HAP-1 (cell line): ENCODE measurements around the gene RBM15B.

Source experiments
- DNase-seq, 2 experiments: peaks; one replicate each; pipeline ENCODE4 v3.0.0-alpha.2; 2016 to 2020; ENCODE audit warnings: low spot score in 2 of 2
- H3K27me3 ChIP-seq: fragments of 250-450 bp; sonication (Bioruptor Pico); 2 replicates; pipeline ENCODE4 v1.5.1; 2020; ENCODE audit warnings: low read depth, mild to moderate bottlenecking, moderate library complexity
- H3K36me3 ChIP-seq: fragments of 250-450 bp; sonication (Bioruptor Pico); replicated peaks from 2 replicates; pipeline ENCODE4 v1.5.1; 2020; ENCODE audit warnings: mild to moderate bottlenecking
- H3K4me1 ChIP-seq: fragments of 250-450 bp; sonication (Bioruptor Pico); 2 replicates; pipeline ENCODE4 v1.5.1; 2020; ENCODE audit warnings: mild to moderate bottlenecking
- H3K4me3 ChIP-seq: fragments of 250-450 bp; sonication (Bioruptor Pico); 2 replicates; pipeline ENCODE4 v1.5.1; 2020; ENCODE audit warnings: mild to moderate bottlenecking, moderate library complexity
- H3K9me3 ChIP-seq: fragments of 250-450 bp; sonication (Bioruptor Pico); 2 replicates; pipeline ENCODE4 v1.5.1; 2020; ENCODE audit warnings: mild to moderate bottlenecking, moderate library complexity
- in situ Hi-C: fragments of 300-500 bp; cut with MboI; formaldehyde crosslinking; loops from 3 replicates; pipeline ENCODE4 v1.14.3; 2020; ENCODE audit warnings: low sequenced_read_pairs, inconsistent platforms, mixed read lengths

Gene RBM15B

GRCh38 chr3:51391075-51391565 lies at the start of gene RBM15B:
Gene RBM15B (plus strand): TSS chr3:51391285. CDS start chr3:51391400, 115 bp downstream.
- in situ Hi-C loops, result no loop called here
- H3K4me3 ChIP-seq, result peak within 1 kb of the TSS; percentile 35
- no peaks in the 10 kb centered on the region for H3K27me3 ChIP-seq
- peaks cover 85% of the 10 kb centered on the region for H3K36me3 ChIP-seq
- H3K4me1 ChIP-seq, result peaks cover 14% of the 10 kb centered on the region
- peak; percentile 87 to 97 for DNase-seq
- peaks cover 6% of the 10 kb centered on the region; the same call in 1 of the 2 replicates for H3K9me3 ChIP-seq

GRCh38 chr3:51343918-51344687 lies 47.0 kb upstream of the RBM15B start:
- DNase-seq, result no peak
- Histone ChIP-seq H3K4me3 (no peak overlapping the region), H3K36me3 (no peaks in the 10 kb centered on the region), H3K9me3 (no peaks in the 10 kb centered on the region), H3K27me3 (no peaks in the 10 kb centered on the region), H3K4me1 (no peaks in the 10 kb centered on the region; the same call in 1 of the 2 replicates)
- in situ Hi-C loops, result no loop called here

- in situ Hi-C loops, result no loop called here
- Histone ChIP-seq H3K4me3 (no peak overlapping the region), H3K27me3 (no peaks in the 10 kb centered on the region), H3K36me3 (no peaks in the 10 kb centered on the region), H3K4me1 (no peaks in the 10 kb centered on the region), H3K9me3 (no peaks in the 10 kb centered on the region)
- DNase-seq, result no peak
Observed at GRCh38 chr3:51350751-51351150, 40.3 kb upstream of the RBM15B start.

GRCh38 chr3:51353131-51353530 lies 38.0 kb upstream of the RBM15B start:
- Histone ChIP-seq H3K9me3 (no peaks in the 10 kb centered on the region), H3K4me1 (no peaks in the 10 kb centered on the region), H3K4me3 (no peak overlapping the region), H3K36me3 (no peaks in the 10 kb centered on the region; the same call in 1 of the 2 replicates), H3K27me3 (no peaks in the 10 kb centered on the region)
- in situ Hi-C loops, result no loop called here
- DNase-seq, result no peak

GRCh38 chr3:51353691-51354090 lies 37.4 kb upstream of the RBM15B start:
- Histone ChIP-seq H3K9me3 (no peaks in the 10 kb centered on the region), H3K27me3 (no peaks in the 10 kb centered on the region), H3K4me1 (no peaks in the 10 kb centered on the region), H3K4me3 (no peak overlapping the region), H3K36me3 (no peaks in the 10 kb centered on the region; the same call in 1 of the 2 replicates)
- DNase-seq, result no peak
- in situ Hi-C loops, result no loop called here

GRCh38 chr3:51354172-51354571 lies 36.9 kb upstream of the RBM15B start:
- DNase-seq, result no peak
- no peaks in the 10 kb centered on the region for H3K4me1 ChIP-seq
- H3K4me3 ChIP-seq, result no peak overlapping the region
- no peaks in the 10 kb centered on the region; the same call in 1 of the 2 replicates for H3K36me3 ChIP-seq
- in situ Hi-C loops, result no loop called here
- H3K27me3 ChIP-seq, result no peaks in the 10 kb centered on the region
- no peaks in the 10 kb centered on the region for H3K9me3 ChIP-seq

- H3K9me3 ChIP-seq, result no peaks in the 10 kb centered on the region
- in situ Hi-C loops, result no loop called here
- DNase-seq, result no peak
Observed at GRCh38 chr3:51354731-51355615, 36.1 kb upstream of the RBM15B start.

GRCh38 chr3:51355891-51356578 lies 35.0 kb upstream of the RBM15B start:
- H3K4me3 ChIP-seq, result no peak overlapping the region
- no peaks in the 10 kb centered on the region for H3K27me3 ChIP-seq
- DNase-seq, result no peak
- H3K36me3 ChIP-seq, result no peaks in the 10 kb centered on the region; the same call in 1 of the 2 replicates
- H3K9me3 ChIP-seq, result no peaks in the 10 kb centered on the region
- in situ Hi-C loops, result no loop called here
- no peaks in the 10 kb centered on the region for H3K4me1 ChIP-seq

More at GRCh38 chr3:51354731-51355615, 36.1 kb upstream of the RBM15B start:
- H3K36me3 ChIP-seq, result no peaks in the 10 kb centered on the region; the same call in 1 of the 2 replicates
- no peaks in the 10 kb centered on the region for H3K27me3 ChIP-seq
- H3K4me1 ChIP-seq, result no peaks in the 10 kb centered on the region
- H3K4me3 ChIP-seq, result no peak overlapping the region

GRCh38 chr3:51357856-51358255 lies 33.2 kb upstream of the RBM15B start:
- in situ Hi-C loops, result no loop called here
- Histone ChIP-seq H3K4me3 (no peak overlapping the region), H3K36me3 (no peaks in the 10 kb centered on the region; the same call in 1 of the 2 replicates), H3K9me3 (no peaks in the 10 kb centered on the region), H3K27me3 (no peaks in the 10 kb centered on the region), H3K4me1 (no peaks in the 10 kb centered on the region)
- no peak for DNase-seq

- in situ Hi-C loops, result no loop called here
- no peak overlapping the region for H3K4me3 ChIP-seq
Observed at GRCh38 chr3:51358981-51359380, 32.1 kb upstream of the RBM15B start.

GRCh38 chr3:51360806-51361205 lies 30.3 kb upstream of the RBM15B start:
- H3K36me3 ChIP-seq, result no peaks in the 10 kb centered on the region; the same call in 1 of the 2 replicates
- no peaks in the 10 kb centered on the region for H3K27me3 ChIP-seq
- H3K9me3 ChIP-seq, result no peaks in the 10 kb centered on the region
- H3K4me3 ChIP-seq, result no peak overlapping the region
- no peaks in the 10 kb centered on the region for H3K4me1 ChIP-seq
- DNase-seq, result no peak
- in situ Hi-C loops, result no loop called here

More at GRCh38 chr3:51358981-51359380, 32.1 kb upstream of the RBM15B start:
- Histone ChIP-seq H3K27me3 (no peaks in the 10 kb centered on the region), H3K9me3 (no peaks in the 10 kb centered on the region), H3K36me3 (no peaks in the 10 kb centered on the region; the same call in 1 of the 2 replicates), H3K4me1 (no peaks in the 10 kb centered on the region)
- DNase-seq, result no peak

- no peaks in the 10 kb centered on the region for H3K9me3 ChIP-seq
- no peaks in the 10 kb centered on the region; the same call in 1 of the 2 replicates for H3K36me3 ChIP-seq
- no peak overlapping the region for H3K4me3 ChIP-seq
- no peak for DNase-seq
- in situ Hi-C loops, result no loop called here
- no peaks in the 10 kb centered on the region for H3K4me1 ChIP-seq
- H3K27me3 ChIP-seq, result no peaks in the 10 kb centered on the region
Observed at GRCh38 chr3:51361746-51362145, 29.3 kb upstream of the RBM15B start.

GRCh38 chr3:51362476-51362875 lies 28.6 kb upstream of the RBM15B start:
- no peak for DNase-seq
- Histone ChIP-seq H3K27me3 (no peaks in the 10 kb centered on the region), H3K4me1 (no peaks in the 10 kb centered on the region), H3K36me3 (no peaks in the 10 kb centered on the region; the same call in 1 of the 2 replicates), H3K9me3 (no peaks in the 10 kb centered on the region), H3K4me3 (no peak overlapping the region)
- in situ Hi-C loops, result no loop called here
